Choroid plexus epithelial cell (primary cell): ENCODE data around the gene DUSP6.

Experiments
- DNase-seq: peaks from one replicate; pipeline ENCODE4 v3.0.0-alpha.2; 2010; ENCODE audit warnings: low read depth
- H3K4me3 ChIP-seq: 2 replicates; pipeline ENCODE4 v1.5.1; 2011; ENCODE audit warnings: low read depth, mild to moderate bottlenecking, control low read depth, low read length, moderate library complexity
- TF ChIP-seq, protein P1 (sequence below): conservative IDR thresholded peaks from 2 replicates; pipeline ENCODE4 v1.5.1; 2011; ENCODE audit warnings: low read depth, mild to moderate bottlenecking, control low read depth, inconsistent platforms, low read length, moderate library complexity

Gene DUSP6

DNA sequence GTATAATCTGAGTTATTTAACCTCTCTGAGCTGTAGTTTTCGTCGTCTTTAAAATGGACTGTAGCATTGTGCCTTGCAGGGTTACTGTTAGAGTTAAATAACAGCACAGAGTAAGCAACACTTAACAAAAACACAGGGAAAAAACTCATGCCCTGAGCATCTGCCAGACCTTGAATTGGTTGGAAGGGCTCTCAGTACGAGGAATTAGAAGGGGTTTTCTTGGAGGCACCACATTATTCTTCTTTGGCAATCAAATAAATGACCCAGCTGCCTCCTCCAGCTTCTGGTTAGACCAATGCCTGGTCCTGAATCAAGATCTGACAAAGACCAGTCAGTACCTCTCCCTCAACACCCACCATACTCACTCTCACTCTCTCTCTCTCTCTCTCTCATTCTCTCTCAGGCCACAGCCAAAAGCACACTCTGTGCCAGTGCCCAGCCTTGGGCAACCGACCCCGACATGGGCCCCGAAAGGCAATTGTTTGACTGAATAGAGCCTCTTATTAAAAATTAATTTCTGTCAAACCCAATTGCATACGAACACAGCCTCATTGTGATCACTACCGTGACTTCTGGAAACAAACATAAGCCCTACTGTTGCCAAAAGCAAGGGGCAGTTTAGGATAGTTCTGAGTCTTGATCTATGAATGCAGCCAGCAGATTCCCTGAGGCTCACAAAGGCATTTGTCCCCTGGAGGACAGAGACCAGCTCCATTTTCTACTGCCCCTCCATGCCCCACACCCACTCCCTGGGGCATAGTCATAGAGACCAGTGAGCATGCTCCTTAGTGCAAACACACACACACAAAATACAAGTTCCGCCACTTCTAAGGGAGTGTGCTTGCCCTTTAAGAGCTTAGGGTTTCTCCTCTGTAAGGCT, 23.9 kb downstream of the DUSP6 start:
- H3K4me3 ChIP-seq: no peak overlapping the region
- TF ChIP-seq, protein P1, sequence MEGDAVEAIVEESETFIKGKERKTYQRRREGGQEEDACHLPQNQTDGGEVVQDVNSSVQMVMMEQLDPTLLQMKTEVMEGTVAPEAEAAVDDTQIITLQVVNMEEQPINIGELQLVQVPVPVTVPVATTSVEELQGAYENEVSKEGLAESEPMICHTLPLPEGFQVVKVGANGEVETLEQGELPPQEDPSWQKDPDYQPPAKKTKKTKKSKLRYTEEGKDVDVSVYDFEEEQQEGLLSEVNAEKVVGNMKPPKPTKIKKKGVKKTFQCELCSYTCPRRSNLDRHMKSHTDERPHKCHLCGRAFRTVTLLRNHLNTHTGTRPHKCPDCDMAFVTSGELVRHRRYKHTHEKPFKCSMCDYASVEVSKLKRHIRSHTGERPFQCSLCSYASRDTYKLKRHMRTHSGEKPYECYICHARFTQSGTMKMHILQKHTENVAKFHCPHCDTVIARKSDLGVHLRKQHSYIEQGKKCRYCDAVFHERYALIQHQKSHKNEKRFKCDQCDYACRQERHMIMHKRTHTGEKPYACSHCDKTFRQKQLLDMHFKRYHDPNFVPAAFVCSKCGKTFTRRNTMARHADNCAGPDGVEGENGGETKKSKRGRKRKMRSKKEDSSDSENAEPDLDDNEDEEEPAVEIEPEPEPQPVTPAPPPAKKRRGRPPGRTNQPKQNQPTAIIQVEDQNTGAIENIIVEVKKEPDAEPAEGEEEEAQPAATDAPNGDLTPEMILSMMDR: no peak
- DNase-seq: no peak

DNA sequence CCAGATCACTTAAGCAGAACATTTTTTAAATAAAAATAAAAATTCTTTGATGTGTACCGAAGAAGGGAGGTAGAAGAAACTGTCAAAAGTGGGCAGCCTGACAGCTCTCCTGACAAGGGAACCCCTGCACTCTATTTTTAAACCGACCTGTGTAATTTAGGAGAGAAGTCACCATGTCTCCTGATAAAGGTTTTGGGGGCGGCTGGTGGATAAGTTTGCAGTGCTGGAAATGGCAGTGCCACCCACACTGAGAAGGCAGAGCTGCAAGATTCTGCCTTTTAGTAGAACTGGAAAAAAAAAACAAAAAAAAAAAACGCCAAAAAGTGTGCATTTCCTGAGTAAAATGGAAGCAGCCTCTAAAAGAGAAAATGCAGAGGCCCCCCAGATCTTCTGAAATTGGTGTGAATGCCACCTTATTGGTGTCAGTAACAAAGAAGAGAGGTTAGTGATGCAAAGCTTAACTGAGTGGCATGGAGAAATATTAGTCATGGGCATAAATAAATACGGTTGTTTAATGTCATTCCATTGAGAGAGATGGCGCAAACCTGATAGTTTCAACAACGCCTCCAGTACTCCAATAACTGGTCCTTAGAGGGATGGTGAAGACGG, 24.7 kb downstream of the DUSP6 start:
- H3K4me3 ChIP-seq: no peak overlapping the region
- TF ChIP-seq, protein P1: no peak
- no peak for DNase-seq

DNA sequence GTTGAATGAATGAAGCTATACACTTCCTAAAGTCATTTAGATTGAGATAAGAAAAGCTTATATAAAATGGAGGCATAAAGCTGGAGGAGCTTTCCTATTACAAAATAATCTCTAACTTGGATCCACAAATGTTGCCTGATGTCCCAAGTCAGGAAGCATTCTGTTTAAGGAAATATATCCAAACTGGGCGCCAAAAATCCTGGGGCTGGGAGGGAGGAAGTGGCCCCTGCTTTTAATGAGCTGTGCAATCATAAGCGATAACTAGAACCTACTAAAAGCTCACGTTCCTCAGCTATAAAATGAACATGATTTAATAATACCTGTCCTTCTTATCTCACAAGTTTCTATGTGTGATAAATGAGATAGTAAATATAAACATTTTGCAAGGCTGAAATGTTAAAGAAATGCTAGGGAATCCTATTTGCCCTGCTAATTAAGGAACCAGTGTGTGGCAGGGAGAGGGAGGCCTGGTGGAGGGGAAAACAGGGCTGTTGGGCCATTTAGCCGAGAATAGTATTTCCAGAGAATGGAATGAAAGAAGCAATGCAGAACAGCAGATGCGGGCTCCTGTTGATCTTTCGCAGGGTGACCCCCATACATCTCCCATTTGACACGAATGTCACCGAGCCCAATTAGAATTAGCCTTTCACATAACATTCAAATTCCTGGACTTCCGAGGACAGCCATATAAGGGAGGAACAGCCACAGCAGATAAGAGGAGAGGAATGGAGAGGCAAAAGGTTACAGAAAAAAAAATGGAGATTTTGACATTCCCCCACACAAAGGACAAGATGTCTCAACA, 25.9 kb downstream of the DUSP6 start:
- DNase-seq: peak; percentile 27
- no peak overlapping the region for H3K4me3 ChIP-seq
- TF ChIP-seq, protein P1: no peak

DNA sequence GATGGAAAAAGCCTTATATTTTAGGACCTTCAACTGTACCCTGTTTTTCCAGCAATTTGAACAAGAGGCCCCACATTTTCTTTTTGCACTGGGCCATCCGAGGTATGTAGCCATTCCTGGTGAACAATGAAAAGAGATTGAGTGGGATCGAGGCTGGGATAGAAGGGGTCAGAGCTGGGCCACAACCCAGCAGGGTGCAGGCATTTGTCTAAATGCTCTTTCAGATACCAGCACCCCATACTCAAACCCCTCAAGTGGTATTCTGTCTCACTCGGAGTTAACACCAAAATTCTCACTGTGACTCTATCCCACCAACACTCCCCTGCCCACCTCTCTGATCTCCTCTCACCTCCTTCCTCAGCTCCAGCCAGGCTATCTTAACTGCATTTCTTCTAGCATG, 26.8 kb downstream of the DUSP6 start:
- TF ChIP-seq, protein P1: no peak
- H3K4me3 ChIP-seq: no peak overlapping the region
- DNase-seq: no peak

DNA sequence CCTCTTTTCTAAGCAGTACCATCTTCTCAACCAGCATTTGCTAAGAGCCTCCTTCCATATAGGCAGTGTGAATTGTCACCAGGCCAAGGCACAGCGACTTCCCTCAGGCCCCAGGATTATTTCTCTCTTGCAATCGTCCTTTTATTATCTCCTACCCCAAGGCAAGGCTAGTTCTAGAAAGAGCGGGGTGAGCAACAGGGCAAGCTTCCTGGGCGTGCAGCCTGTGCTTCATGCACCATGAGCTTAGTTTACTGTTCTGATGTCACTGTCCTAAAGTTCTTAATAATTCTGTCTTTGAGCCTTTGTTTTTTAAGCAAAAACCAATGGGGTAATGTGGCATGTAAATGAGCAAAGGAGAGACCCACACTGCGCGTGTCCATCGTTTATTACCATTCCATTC, 27.9 kb downstream of the DUSP6 start:
- H3K4me3 ChIP-seq: no peak overlapping the region
- DNase-seq: no peak
- TF ChIP-seq, protein P1: no peak

DNA sequence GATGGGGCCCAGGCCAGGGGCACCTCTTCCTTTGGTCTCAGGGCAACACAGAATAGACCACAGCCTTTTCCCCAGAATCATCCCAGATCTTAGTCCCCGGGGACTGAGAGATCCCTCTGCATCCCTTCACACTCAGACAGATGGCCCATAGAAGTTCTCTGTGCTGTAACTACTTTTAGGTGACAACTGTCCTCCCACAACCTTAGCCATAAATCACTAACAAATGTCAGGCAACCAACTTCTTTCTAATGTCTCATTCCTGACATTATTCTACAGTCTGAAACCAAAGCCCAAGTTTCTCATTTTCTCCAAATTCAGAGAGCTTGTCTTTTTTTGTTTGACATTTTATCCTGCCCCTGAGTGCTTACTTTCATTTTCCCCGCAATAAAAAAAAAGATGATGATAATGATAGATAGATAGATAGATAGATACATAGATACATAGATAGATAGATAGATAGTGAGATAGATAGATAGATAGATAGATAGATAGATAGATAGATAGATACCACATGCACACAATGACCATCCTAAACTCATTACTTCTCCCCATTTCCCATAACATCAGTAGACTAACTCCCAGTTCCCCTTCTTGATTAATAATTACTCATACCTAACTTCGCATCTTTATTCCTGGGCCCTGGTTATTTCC, 28.6 kb downstream of the DUSP6 start:
- H3K4me3 ChIP-seq: no peak overlapping the region
- TF ChIP-seq, protein P1: no peak
- no peak for DNase-seq
